A673 (cell line): ENCODE data around the gene MTRF1. TPM values are rescaled to one million over a fixed set of nuclear protein-coding genes. Genes with fewer than 3 reads are reported as not detected.

Source experiments
- BruUV-seq: library from RNA; stranded (reverse); fragments of 400-500 nt; replicated peaks from 2 replicates; lab custom pipeline; 2021; lab: Mats Ljungman, UMichigan
- CTCF ChIA-PET: fragments of 300-600 bp; sonication (Branson Sonifier 250); formaldehyde crosslinking; loops from one replicate; lab custom pipeline; 2022; ENCODE audit warnings: antibody characterized with exemption; lab: Charles Lee
- POLR2A ChIA-PET: fragments of 300-600 bp; sonication (Branson Sonifier 250); formaldehyde crosslinking; loops from one replicate; lab custom pipeline; 2022; ENCODE audit warnings: antibody characterized with exemption; ENCODE audit not compliant: low non-redundant PET; lab: Charles Lee
- DNase-seq: peaks from one replicate; pipeline ENCODE4 v3.0.0-alpha.2; 2015; ENCODE audit warnings: low spot score
- H3K27ac ChIP-seq: fragments of 200-600 bp; sonication (generic); 2 replicates; pipeline ENCODE4 v1.5.1; 2016; ENCODE audit warnings: mixed run types, low read depth, mild to moderate bottlenecking, mixed read lengths, antibody characterized with exemption, low read length; ENCODE audit not compliant: poor library complexity, severe bottlenecking
- H3K27me3 ChIP-seq: fragments of 200-600 bp; sonication (generic); replicated peaks from 2 replicates; pipeline ENCODE4 v1.6.1; 2017; ENCODE audit warnings: mixed run types, low read depth, mild to moderate bottlenecking, mixed read lengths, antibody characterized with exemption, low read length; ENCODE audit not compliant: insufficient read depth, poor library complexity
- H3K36me3 ChIP-seq: fragments of 200-600 bp; sonication (generic); 2 replicates; pipeline ENCODE4 v1.6.1; 2016; ENCODE audit warnings: mixed run types, mild to moderate bottlenecking, mixed read lengths, antibody characterized with exemption, low read length; ENCODE audit not compliant: insufficient read depth, poor library complexity, severe bottlenecking
- H3K4me1 ChIP-seq: fragments of 200-600 bp; sonication (generic); 2 replicates; pipeline ENCODE4 v1.6.1; 2017; ENCODE audit warnings: mixed run types, mild to moderate bottlenecking, mixed read lengths, antibody characterized with exemption, low read length; ENCODE audit not compliant: insufficient read depth, poor library complexity, severe bottlenecking
- H3K4me3 ChIP-seq: fragments of 200-600 bp; sonication (generic); 2 replicates; pipeline ENCODE4 v1.5.1; 2016; ENCODE audit warnings: low read depth, mixed run types, mild to moderate bottlenecking, mixed read lengths, low read length; ENCODE audit not compliant: poor library complexity, severe bottlenecking
- H3K9me3 ChIP-seq: fragments of 200-600 bp; sonication (generic); 2 replicates; pipeline ENCODE4 v1.6.1; 2016; ENCODE audit warnings: mixed run types, low read depth, mild to moderate bottlenecking, mixed read lengths, antibody characterized with exemption, low read length; ENCODE audit not compliant: poor library complexity, severe bottlenecking
- EZH2 ChIP-seq: fragments of 200-600 bp; sonication (generic); IDR thresholded peaks from 2 replicates; pipeline ENCODE4 v1.6.1; 2017; ENCODE audit warnings: borderline replicate concordance, low read depth, mild to moderate bottlenecking, mixed read lengths, antibody characterized with exemption, low read length; ENCODE audit not compliant: poor library complexity, severe bottlenecking
- intact Hi-C: fragments of 100-400 bp; cut with micrococcal nuclease; formaldehyde crosslinking; loops from one replicate; pipeline ENCODE4 v1.10.0; 2022; ENCODE audit not compliant: unreplicated experiment
- total RNA-seq: library from RNA; stranded (reverse); gene quantifications from 2 replicates; pipeline ENCODE4 v1.2.3, GENCODE V29; 2021
- TF ChIP-seq, protein P1 (sequence below): fragments of 300-800, 200-600 bp; sonication (generic); conservative IDR thresholded peaks from 2 replicates; pipeline ENCODE4 v1.5.1; 2017; ENCODE audit warnings: low read depth, mild to moderate bottlenecking, antibody characterized with exemption, low read length, moderate library complexity, mixed read lengths

Gene MTRF1
- total RNA-seq, 1 experiment from 2014 or later = 18.0 TPM

DNA sequence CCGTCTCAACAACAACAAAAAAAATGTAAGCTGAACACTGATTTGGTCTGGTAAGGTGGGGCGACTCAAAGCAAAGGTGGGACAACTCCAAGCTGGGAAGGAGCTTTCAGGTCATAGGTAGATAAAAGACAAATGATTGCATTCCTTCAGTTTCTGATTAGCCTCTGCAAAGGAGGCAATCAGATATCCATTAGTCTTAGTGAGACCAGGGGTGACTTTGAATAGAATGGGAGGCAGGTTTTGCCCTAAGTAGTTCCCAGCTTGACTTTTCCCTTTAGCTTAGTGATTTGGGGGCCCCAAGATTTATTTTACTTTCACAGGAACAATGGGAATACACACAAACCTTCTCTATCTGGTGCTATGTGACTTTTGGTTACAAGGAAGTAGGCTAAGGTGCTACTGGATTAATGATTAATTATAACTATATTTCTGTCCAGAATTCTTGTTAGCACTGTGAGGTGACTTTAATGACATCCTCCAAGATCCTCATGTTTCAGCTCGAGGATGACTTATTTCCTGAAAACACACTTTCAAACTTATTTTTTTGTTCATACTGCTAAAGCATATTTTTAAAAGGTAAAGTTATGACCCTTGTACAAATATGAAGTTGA is 10.6 kb upstream of the MTRF1 start:
- intact Hi-C loops = no loop called here
- no peak overlapping the region for H3K27ac ChIP-seq
- POLR2A ChIA-PET = no interaction called here
- no peak overlapping the region for H3K4me3 ChIP-seq
- H3K27me3 ChIP-seq = no peaks in the 10 kb centered on the region
- BruUV-seq = no TSS peak
- peaks cover 12% of the 10 kb centered on the region for H3K9me3 ChIP-seq
- DNase-seq = no peak
- no peaks in the 10 kb centered on the region for H3K36me3 ChIP-seq
- no peaks in the 10 kb centered on the region for H3K4me1 ChIP-seq
- CTCF ChIA-PET = no interaction called here
- TF ChIP-seq, protein P1, sequence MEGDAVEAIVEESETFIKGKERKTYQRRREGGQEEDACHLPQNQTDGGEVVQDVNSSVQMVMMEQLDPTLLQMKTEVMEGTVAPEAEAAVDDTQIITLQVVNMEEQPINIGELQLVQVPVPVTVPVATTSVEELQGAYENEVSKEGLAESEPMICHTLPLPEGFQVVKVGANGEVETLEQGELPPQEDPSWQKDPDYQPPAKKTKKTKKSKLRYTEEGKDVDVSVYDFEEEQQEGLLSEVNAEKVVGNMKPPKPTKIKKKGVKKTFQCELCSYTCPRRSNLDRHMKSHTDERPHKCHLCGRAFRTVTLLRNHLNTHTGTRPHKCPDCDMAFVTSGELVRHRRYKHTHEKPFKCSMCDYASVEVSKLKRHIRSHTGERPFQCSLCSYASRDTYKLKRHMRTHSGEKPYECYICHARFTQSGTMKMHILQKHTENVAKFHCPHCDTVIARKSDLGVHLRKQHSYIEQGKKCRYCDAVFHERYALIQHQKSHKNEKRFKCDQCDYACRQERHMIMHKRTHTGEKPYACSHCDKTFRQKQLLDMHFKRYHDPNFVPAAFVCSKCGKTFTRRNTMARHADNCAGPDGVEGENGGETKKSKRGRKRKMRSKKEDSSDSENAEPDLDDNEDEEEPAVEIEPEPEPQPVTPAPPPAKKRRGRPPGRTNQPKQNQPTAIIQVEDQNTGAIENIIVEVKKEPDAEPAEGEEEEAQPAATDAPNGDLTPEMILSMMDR = no peak
- no peak for TF ChIP-seq EZH2

DNA sequence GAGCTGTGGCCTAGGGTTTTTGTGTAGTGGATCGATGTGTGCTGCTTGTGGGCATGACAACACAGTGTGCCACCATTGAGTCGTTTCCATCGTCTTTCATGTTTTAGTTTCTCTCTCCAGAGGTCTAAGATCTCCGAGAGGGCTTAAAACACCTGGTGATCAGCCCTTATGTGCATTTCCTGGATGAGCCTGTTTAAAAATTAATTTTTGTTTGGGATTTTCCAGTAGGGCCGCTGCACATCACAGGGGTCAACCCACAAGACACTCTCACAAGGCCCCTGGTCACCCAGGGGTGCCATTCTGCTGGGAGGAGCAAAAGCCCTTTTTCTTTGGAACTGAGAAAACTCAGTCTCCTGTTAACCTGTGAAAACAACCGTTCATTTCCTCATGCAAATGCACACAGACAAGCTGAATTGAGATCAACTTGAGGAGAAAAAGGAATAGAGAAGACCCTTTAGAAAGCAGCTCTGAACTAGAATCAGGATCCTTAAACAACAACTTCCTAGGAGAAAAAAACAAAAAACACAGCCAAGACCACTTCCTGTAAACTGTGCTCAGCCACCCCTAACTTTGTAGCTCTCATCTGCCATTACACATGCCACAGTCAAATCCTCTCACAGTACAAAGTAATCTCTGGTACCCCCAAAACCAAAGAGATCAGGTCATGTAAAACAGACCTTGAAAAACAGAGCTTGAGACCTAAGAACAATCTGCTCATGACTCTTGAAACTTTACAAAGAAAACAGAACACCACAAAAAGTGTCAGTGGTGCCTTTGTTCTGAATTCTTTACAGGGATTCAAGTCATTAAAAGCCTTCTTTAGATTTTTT is 8.3 kb upstream of the MTRF1 start:
- no peak for DNase-seq
- no TSS peak for BruUV-seq
- Histone ChIP-seq H3K27me3 (no peaks in the 10 kb centered on the region), H3K36me3 (no peaks in the 10 kb centered on the region), H3K4me1 (no peaks in the 10 kb centered on the region), H3K4me3 (no peak overlapping the region), H3K9me3 (peaks cover 33% of the 10 kb centered on the region), H3K27ac (no peak overlapping the region)
- CTCF ChIA-PET = no interaction called here
- TF ChIP-seq, protein P1 = no peak
- TF ChIP-seq EZH2 = no peak
- POLR2A ChIA-PET = no interaction called here
- intact Hi-C loops = no loop called here

DNA sequence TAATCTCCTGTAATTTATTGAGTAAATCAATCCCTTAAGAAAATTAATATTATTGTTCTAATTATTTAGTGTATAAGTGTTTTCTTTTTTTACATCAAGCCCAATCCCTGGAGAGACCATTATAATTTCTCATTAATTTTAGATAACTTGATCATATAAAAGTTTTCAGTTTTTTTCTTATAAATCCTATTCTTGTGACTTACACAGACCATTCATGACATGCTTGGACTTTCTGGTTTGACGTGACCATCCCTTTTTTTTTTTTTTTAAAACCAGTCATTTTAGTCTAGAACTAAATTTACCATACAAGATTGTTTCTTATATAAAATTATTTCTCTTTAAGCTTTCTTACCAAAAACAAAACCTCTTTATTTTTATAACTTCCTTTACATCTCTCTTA is 5.4 kb upstream of the MTRF1 start:
- TF ChIP-seq EZH2 = no peak
- TF ChIP-seq, protein P1 = no peak
- CTCF ChIA-PET = no interaction called here
- Histone ChIP-seq H3K9me3 (peaks cover 33% of the 10 kb centered on the region), H3K4me3 (no peak overlapping the region), H3K4me1 (no peaks in the 10 kb centered on the region), H3K36me3 (no peaks in the 10 kb centered on the region), H3K27me3 (no peaks in the 10 kb centered on the region), H3K27ac (no peak overlapping the region)
- no TSS peak for BruUV-seq
- intact Hi-C loops = no loop called here
- POLR2A ChIA-PET = no interaction called here
- peak; percentile 19 for DNase-seq
